Renal cortical epithelial cell (primary cell): ENCODE measurements around the gene KCNN3. TPM values are rescaled to one million over a fixed set of nuclear protein-coding genes. Genes with fewer than 3 reads are reported as not detected.

Experiments used
- DNase-seq: peaks from one replicate; pipeline ENCODE4 v3.0.0-alpha.2; 2011; ENCODE audit warnings: low read depth
- total RNA-seq: library from RNA; depleted of rRNA; stranded (reverse); fragments of >200 nt; gene quantifications from 2 replicates; pipeline ENCODE4 v1.2.3, GENCODE V29; 2014

Gene KCNN3
- total RNA-seq, 1 donor from 2014 or later = under 0.01 TPM

- DNase-seq = no peak
Observed at GRCh38 chr1:154661110-154661509, 209.0 kb downstream of the KCNN3 start.

DNA sequence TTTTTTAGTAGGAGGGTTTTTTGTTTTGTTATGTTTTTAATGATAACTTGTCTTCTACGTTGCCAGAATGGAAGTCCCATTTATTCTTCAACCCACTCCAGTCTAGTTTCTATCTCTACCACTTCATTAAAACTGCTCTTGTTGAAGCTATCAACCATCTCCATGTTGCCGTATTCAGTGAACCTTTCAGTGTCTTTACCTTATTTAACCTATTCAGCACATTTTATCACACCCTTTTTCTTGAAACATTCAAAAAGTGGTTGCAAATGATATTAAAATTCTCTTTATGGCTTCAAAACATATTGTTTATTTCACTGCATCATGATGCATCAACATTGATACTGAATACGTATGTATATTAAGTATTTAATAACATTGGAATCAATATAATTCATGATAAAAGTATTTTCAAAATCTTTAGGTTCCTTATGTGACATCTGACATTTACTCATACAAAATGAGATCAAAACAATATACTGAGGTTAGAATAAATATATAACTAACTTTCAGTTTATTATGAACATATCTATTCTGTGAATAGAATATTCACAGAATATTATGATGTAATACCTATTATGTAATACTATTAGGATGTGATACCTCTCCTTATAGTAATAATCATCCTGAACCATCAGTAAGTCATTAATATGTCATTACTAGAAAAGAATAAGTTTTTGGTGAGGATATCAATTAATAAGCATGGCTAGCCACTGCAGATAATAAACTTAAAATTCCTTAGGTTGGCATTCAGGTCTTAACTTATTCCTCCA is 210.1 kb downstream of the KCNN3 start:
- no peak for DNase-seq

DNA sequence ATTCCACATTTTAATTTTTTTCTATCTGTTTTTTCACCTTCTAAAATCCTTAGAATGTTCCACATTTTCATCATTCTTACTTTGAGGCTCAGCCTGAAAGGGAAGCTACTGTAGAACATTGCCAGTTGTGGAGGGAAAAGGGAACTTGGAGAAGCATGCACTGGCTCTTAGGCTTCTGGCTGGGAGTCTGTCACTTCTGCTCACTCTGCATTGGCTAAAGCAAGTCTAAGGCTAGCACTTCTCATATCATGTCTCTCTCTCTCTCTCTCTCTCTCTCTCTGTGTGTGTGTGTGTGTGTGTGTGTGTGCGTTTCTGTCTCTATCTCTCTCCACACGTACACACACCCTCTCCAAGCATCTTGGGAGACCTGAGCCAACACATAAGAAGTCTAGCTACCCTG is 212.5 kb downstream of the KCNN3 start:
- DNase-seq = no peak

DNA sequence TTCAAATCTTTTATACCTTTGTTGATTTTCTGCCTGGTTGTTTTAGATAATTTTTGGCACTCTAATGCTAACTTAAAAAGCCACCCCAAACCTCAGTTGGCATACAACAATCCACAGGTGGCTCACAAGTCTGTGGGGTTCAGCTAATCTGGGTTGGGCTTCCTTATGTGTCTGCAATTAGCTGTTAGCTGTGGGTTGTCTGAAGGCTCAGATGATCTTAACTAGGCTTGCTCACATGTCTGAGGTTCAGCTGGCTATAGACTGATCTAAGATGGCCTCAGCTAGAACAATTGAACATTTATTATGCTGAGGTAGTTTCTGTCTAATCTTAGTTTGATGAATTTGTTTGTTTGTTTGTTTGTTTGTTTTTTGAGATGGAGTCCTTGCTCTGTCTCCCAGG is 217.2 kb downstream of the KCNN3 start:
- no peak for DNase-seq

Other genes with a start within 250 kb of the KCNN3 start
- 4.0 and 8.8 TPM in 2 replicates for gene PMVK, start 66.4 kb upstream of the KCNN3 start, total RNA-seq
- gene PBXIP1, start 85.8 kb upstream of the KCNN3 start, total RNA-seq = 81.3 and 141 TPM in 2 replicates
- 5.4 and 18.4 TPM in 2 replicates for gene PYGO2, start 91.5 kb upstream of the KCNN3 start, total RNA-seq
- gene SHC1, start 100.5 kb upstream of the KCNN3 start, total RNA-seq = 107 and 140 TPM in 2 replicates
- 23.4 and 106 TPM in 2 replicates for gene CKS1B, start 104.4 kb upstream of the KCNN3 start, total RNA-seq
- gene FLAD1, start 113.1 kb upstream of the KCNN3 start, total RNA-seq = 21.6 and 32.5 TPM in 2 replicates
- gene LENEP, start 123.3 kb upstream of the KCNN3 start, total RNA-seq = 0.60 TPM in 1 of 2 replicates, not detected in the other
- gene ZBTB7B, start 132.5 kb upstream of the KCNN3 start, total RNA-seq = 29.2 and 36.5 TPM in 2 replicates
- 0.05 TPM in 1 of 2 replicates, not detected in the other for gene DCST2, start 163.5 kb upstream of the KCNN3 start, total RNA-seq
- gene DCST1, start 163.5 kb upstream of the KCNN3 start, total RNA-seq = not detected in 2 replicates
- 47.9 and 137 TPM in 2 replicates for gene ADAM15, start 181.0 kb upstream of the KCNN3 start, total RNA-seq
- 9.5 and 12.5 TPM in 2 replicates for gene EFNA4, start 193.5 kb upstream of the KCNN3 start, total RNA-seq
- gene EFNA3, start 208.6 kb upstream of the KCNN3 start, total RNA-seq = 1.4 and 2.4 TPM in 2 replicates